Fibroblast of villous mesenchyme (primary cell): ENCODE data around the gene ATP2B2. TPM values are rescaled to one million over a fixed set of nuclear protein-coding genes. Genes with fewer than 3 reads are reported as not detected.

Experiments used
- DNase-seq: peaks from one replicate; pipeline ENCODE4 v3.0.0-alpha.2; 2010; ENCODE audit warnings: low read depth
- H3K4me3 ChIP-seq: 2 replicates; pipeline ENCODE4 v1.5.1; 2011; ENCODE audit warnings: low read depth, mild to moderate bottlenecking, low read length
- CTCF ChIP-seq: IDR thresholded peaks from 2 replicates; pipeline ENCODE4 v1.5.1; 2012; ENCODE audit warnings: low read depth, mild to moderate bottlenecking, low read length; ENCODE audit not compliant: insufficient read depth
- total RNA-seq: library from RNA; depleted of rRNA; stranded (reverse); fragments of >200 nt; gene quantifications from 2 replicates; pipeline ENCODE4 v1.2.3, GENCODE V29; 2012

The ATP2B2 gene
- total RNA-seq, 1 donor, result not detected

- H3K4me3 ChIP-seq, result no peak overlapping the region
- no peak for TF ChIP-seq CTCF
- DNase-seq, result no peak
Measured at GRCh38 chr3:10317311-10317960, 187.9 kb downstream of the ATP2B2 start.

- TF ChIP-seq CTCF, result no peak
- no peak for DNase-seq
- H3K4me3 ChIP-seq, result no peak overlapping the region
Measured at GRCh38 chr3:10315771-10316344, 189.5 kb downstream of the ATP2B2 start.

GRCh38 chr3:10315101-10315500, 190.3 kb downstream of the ATP2B2 start:
- DNase-seq, result no peak
- H3K4me3 ChIP-seq, result no peak overlapping the region
- TF ChIP-seq CTCF, result no peak

- no peak for TF ChIP-seq CTCF
- H3K4me3 ChIP-seq, result no peak overlapping the region
- DNase-seq, result no peak
Measured at GRCh38 chr3:10312861-10313260, 192.5 kb downstream of the ATP2B2 start.

GRCh38 chr3:10312391-10312790, 193.0 kb downstream of the ATP2B2 start:
- no peak overlapping the region for H3K4me3 ChIP-seq
- no peak for DNase-seq
- TF ChIP-seq CTCF, result no peak

- DNase-seq, result no peak
- TF ChIP-seq CTCF, result no peak
- no peak overlapping the region for H3K4me3 ChIP-seq
Measured at GRCh38 chr3:10311710-10312109, 193.7 kb downstream of the ATP2B2 start.

- H3K4me3 ChIP-seq, result no peak overlapping the region
- TF ChIP-seq CTCF, result no peak
- DNase-seq, result peak; percentile 67
Measured at GRCh38 chr3:10310578-10310977, 194.8 kb downstream of the ATP2B2 start.
